Subcutaneous adipose tissue (tissue), 4 donors: ENCODE measurements around the gene TAF11. TPM values are rescaled to one million over a fixed set of nuclear protein-coding genes. Genes with fewer than 3 reads are reported as not detected.

ENCODE experiments used
- CTCF ChIP-seq: fragments of 450-650 bp; IDR thresholded peaks from one replicate; pipeline ENCODE4 v1.5.1; 2016; ENCODE audit warnings: low read depth, mild to moderate bottlenecking, control low read depth, antibody characterized with exemption, moderate library complexity
- total RNA-seq, 4 donors: library from RNA; depleted of rRNA; stranded (reverse); fragments of >200 nt; gene quantifications; one replicate each; pipeline ENCODE4 v1.1.0, GENCODE V29; 2016

TAF11 gene
- total RNA-seq, 4 donors from 2014 or later = 12.2 to 18.5 (median 18.2) TPM

DNA sequence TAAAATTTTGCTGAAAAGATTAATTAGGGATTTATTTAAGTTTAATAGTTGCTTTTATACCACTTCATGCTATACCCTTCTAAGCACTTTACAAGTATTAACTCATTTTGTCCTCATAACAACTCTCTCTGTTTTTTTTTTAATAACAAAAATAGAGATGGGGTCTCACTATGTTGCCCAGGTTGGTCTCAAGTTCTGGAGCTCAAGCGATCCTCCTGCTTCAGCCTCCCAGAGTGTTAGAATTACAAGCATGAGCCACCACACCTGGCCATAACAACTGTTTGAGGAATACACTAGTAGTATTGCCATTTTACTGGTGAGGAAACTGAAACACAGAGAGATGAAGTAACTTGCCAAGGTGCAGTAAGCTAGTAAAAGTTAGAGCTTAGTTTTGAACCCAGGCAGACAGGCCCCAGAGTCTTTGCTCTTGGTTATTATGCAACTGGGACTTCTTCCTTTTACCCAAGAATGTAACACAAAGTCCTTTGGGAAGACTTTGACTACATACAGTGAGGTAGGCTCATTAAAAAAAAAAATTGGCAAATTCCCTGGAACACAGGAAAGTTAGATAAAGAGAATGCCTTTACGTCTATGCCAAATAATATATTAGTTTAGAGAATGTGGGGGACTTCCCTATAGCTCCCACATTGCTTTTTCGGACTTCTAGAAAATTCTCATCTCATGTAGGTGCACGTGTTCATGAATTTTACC lies 12.6 kb upstream of the TAF11 start:
- TF ChIP-seq CTCF = no peak

DNA sequence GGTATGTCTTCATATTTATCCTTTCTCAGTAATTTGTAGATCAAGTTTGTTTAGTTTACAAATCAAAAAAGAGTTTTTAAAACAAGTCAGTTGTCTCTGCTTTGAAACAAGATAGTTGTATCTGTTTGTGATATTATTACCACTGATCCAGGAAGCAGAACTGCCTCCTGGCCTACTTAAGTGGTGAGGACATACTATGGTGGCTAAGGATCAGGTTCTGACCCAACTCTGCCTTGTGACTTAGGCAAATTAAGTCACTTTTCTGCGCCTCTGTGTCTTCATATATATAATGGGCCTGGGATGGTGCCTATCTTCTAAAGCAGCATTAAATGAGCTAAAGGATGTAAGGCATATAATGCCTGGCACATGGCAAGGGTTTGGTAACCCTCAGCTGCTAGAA lies 9.9 kb upstream of the TAF11 start:
- no peak for TF ChIP-seq CTCF

DNA sequence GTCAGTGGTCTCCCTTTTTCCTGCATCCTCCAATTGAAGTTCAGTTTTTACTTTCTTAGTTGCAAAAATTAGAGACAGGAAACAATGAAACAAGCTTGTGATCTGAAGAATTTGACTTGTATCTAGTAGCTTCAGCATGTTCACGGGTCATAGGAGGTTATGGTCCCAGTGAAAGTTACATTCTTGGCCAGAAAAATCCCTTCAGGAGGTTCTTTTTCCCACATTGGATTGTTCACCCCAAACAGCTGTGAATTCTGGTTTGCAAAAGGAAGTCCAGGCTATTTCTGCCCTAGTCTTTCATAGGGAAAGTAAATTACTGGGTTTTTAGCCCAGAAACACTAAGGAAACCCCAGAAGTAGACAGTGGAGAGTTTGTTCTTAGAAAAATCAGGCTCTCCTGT lies 9.3 kb upstream of the TAF11 start:
- TF ChIP-seq CTCF = no peak

DNA sequence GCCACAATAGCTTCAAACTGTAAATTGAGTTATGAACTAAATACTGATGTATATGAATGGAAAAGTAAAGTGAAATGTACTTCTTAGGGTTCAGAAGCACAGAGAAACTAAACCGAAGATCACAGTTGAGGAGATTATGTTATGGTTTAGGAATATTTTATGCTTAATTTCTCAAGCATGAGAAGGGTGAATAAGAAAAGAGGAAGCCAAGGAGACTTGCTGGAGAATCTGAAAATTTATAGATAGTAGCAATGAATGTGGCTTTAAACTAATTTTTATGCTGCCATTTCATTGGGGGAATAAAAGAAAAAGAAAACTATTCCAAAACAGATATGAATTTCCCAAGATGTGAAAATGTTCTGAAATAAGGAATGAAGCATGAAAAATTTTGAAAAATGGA lies 6.9 kb upstream of the TAF11 start:
- TF ChIP-seq CTCF = no peak

DNA sequence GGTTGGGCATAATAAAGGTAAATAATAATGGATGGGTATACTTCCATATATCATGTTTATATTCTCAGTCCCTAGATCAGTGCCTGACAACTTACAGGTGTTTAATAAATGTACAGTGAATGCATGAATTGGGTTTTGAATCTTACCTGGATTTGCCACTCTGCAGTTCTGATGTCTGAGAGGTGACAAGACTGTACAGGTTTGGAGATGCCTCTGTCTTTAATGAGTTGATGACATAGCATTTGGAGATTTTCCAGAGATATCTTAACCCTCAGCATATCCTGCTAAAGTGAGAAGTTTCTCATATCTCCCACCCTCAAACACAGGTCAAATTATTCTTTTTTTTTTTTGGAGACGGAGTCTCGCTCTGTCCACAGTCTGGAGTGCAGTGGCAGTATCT lies 3.5 kb upstream of the TAF11 start:
- no peak for TF ChIP-seq CTCF

- no peak for TF ChIP-seq CTCF
Observed at GRCh38 chr6:34890533-34890925, 2.7 kb upstream of the TAF11 start.

DNA sequence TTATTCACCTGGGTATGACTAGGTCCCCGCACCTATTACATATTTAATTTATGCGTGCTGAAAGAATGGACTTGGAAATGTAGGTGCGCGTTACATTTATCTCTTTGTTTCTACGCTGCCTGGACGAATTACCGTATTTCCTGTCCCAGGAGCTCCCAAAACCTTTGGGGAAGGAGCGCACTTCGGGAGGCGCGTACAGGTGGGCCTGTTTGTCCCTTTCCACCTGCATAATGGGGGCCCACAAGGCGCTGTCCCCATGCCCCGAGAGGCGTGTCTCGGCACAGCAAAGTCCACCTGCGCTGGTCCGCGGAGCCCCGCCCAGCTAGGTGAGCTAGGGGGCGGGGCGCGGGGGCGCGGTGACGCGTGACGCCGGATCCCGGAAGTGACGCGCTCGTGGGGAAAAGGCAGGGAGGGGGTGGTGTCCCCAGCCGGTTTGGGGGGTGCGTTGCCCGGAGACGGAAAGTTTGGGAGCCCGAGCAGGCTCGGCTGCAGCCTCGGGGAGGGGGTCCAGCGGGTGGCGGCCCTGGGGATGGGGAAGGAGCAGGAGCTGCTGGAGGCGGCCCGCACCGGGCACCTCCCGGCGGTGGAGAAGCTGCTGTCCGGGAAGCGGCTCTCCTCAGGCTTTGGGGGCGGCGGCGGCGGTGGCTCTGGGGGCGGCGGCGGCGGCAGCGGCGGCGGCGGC lies 1.2 kb upstream of the TAF11 start, which contains the start of gene ANKS1A:
Gene ANKS1A (plus strand): TSS at position 382 of the 682 bp plus-strand sequence. CDS start 148 bp downstream, at position 530.
- TF ChIP-seq CTCF = no peak
